ENCODE data around the gene ADRA2C. TPM values are rescaled to one million over a fixed set of nuclear protein-coding genes. Genes with fewer than 3 reads are reported as not detected.

ADRA2C gene
- total and polyA plus RNA-seq, 2 of the 13 experiments (the other 11 are each of a cell fraction or from before 2014, with no cell fraction given), result 15.4 to 69.7 TPM

DNA sequence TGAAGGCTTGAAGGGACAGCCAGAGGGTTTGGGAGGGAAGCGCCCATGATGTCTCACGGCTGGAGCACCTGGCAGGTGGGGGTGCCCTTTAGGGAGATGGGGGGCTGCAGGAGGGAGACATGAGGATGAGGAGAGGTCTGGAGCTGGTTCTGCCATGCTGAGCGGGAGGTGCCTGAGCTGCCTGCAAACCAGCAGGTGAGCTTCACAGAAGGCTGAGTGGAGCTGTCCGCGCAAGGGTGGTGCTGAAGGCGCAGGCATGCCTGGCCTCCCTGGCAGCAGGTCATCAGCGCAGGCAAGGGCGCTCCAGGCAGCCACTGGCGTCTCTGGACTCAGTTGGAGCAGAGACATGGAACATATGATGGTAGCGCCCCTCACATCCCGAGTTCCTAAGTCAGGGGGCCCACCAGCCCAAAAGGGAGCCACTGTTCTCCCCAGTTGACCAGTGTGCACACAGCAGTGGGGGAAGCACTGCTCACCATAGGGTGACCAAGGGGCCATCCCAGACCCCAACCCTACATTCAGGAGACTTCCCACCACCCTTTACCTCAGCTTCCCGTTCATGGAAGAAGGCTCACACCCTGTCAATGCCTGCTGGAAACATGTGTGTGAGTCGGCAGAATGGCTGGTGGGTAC lies 25.8 kb downstream of the ADRA2C start (continued):
- TF ChIP-seq RELA (CRISPR knock-in tag; IDR thresholded peaks at IDR 0.05), result 0 out of 2 replicates have a peak, but pooled peaks have one; percentile 72
- peak in 1 of 2 experiments; percentile 47; a peak in 1 of 4 replicates for TF ChIP-seq ATF4 (CRISPR knock-in tag; IDR thresholded peaks at IDR 0.05)
- no peak for TF ChIP-seq CCAR2 (optimal IDR thresholded peaks at IDR 0.05; ENCODE audit: low read depth, low read length)
- peak; percentile 98 for TF ChIP-seq ZSCAN21 (CRISPR knock-in tag; IDR thresholded peaks at IDR 0.05; ENCODE audit: borderline replicate concordance)
- TF ChIP-seq IKZF1 (IDR thresholded peaks at IDR 0.05), result no peak
- peak; percentile 61; the same call in 1 of the 2 replicates for TF ChIP-seq HMG20A (CRISPR knock-in tag; IDR thresholded peaks at IDR 0.05; ENCODE audit: borderline replicate concordance)
- TF ChIP-seq FOXA1 (IDR thresholded peaks at IDR 0.05), result no peak
- TF ChIP-seq FOXA1 (CRISPR knock-in tag; IDR thresholded peaks at IDR 0.05), result peak; percentile 43; the same call in 1 of the 2 replicates
- 0 out of 2 replicates have a peak, but pooled peaks have one; percentile 23 for TF ChIP-seq NFYC (CRISPR knock-in tag; IDR thresholded peaks at IDR 0.05)
- TF ChIP-seq SNAPC5 (CRISPR knock-in tag; IDR thresholded peaks at IDR 0.05; ENCODE audit: borderline replicate concordance), result 0 out of 2 replicates have a peak, but pooled peaks have one; percentile 78
- no peak for TF ChIP-seq CHD2 (IDR thresholded peaks at IDR 0.05; ENCODE audit: low read depth, low read length)
- TF ChIP-seq JUNB (CRISPR knock-in tag; IDR thresholded peaks at IDR 0.05; ENCODE audit: borderline replicate concordance), result peak; percentile 70
- no peak for TF ChIP-seq ZHX2 (IDR thresholded peaks at IDR 0.05; ENCODE audit: low read depth)
- no peak for TF ChIP-seq ZHX2 (CRISPR knock-in tag; IDR thresholded peaks at IDR 0.05; ENCODE audit: borderline replicate concordance)
- TF ChIP-seq, protein P1, sequence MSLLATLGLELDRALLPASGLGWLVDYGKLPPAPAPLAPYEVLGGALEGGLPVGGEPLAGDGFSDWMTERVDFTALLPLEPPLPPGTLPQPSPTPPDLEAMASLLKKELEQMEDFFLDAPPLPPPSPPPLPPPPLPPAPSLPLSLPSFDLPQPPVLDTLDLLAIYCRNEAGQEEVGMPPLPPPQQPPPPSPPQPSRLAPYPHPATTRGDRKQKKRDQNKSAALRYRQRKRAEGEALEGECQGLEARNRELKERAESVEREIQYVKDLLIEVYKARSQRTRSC (CRISPR knock-in tag; IDR thresholded peaks at IDR 0.05; ENCODE audit: low read depth), result peak; percentile 98; the same call in 1 of the 2 replicates
- no peak for TF ChIP-seq THYN1 (CRISPR knock-in tag; IDR thresholded peaks at IDR 0.05; ENCODE audit: borderline replicate concordance, low read depth)
- TF ChIP-seq HOXA7 (CRISPR knock-in tag; IDR thresholded peaks at IDR 0.05), result no peak
- TF ChIP-seq ZNF567 (CRISPR knock-in tag; IDR thresholded peaks at IDR 0.05; ENCODE audit: borderline replicate concordance), result 0 out of 2 replicates have a peak, but pooled peaks have one; percentile 59

Measured in HepG2 (cell line).